CD4-positive, alpha-beta T cell treated with Interleukin-12 subunit alpha and Interleukin-12 subunit beta, for 1 hour (primary cell): Measurements from ENCODE around the gene COL4A1.

ENCODE experiments used
- DNase-seq: peaks from one replicate; pipeline ENCODE4 v3.0.0-alpha.2; 2020

The COL4A1 gene

DNA sequence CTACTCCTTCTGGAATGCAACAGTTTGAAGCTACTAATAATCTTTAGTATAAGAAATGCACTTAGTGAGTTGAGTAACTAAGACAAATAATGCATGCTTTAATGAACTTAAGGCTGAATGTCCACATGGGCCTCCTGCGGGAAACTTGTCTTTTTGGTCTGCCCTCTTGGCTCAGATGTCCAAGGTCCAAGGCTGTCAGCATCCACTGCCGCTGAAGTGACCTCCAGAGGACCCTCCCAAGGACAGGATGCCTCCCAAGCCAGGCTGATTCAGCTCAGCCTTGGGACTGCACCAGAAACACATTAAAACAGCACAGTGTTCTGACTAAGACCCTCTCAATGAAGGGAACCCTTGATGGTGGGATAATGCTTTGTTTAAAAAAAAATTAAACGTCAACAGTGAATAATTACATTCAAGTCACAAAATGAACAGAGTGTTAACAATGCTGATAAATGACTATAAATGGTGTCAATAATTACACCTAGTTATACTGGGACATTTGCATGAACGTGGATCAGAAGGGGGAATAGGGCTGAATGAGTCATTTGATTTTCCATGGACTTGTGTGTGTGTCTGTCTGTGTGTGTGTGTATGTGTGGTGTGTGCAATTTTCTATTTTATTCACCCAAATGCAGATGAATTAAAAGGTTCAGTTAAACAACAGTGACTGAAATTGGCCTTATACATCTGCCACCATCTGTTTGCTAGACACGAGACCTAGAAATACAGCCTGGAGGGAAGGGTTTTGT, 150.5 kb downstream of the COL4A1 start:
- no peak for DNase-seq

DNA sequence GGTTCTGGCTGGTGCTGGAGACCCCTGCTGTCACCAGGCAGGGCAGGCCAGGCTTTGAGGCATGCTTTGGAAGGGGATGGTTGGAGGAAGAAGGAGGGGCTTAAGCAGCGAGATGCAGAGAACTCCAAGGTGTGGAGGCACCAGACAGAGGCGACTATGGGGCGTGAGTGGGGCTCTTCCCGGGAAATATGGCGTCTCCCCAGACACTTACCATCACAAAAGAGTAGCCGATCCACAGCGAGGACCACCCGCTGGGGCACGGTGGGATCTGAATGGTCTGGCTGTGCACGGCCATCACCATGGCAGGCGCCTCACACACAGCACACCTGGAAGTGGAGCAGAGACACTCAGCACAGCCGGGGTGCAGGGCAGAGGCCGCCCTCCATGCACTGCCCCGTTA, 151.9 kb downstream of the COL4A1 start:
- DNase-seq: no peak

DNA sequence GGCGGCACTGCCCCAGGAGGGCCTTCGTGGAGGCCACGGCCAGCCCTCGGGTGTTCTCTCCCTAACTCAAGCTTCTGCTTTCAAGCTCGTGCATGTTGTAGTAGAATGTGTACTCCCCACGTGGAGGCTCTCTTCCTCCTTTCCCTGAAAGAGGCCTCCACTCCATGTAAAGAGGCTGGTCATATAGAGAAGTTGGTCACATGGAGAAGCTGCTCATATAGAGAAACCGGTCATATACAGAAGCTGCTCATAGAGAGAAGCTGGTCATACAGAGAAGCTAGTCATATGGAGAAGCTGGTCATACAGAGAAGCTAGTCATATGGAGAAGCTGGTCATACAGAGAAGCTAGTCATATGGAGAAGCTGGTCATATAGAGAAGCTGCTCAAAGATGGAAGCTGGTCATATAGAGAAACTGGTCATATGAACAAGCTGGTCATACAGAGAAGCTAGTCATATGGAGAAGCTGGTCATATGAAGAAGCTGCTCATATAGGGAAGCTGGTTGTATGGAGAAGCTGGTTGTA, 152.5 kb downstream of the COL4A1 start:
- no peak for DNase-seq

DNA sequence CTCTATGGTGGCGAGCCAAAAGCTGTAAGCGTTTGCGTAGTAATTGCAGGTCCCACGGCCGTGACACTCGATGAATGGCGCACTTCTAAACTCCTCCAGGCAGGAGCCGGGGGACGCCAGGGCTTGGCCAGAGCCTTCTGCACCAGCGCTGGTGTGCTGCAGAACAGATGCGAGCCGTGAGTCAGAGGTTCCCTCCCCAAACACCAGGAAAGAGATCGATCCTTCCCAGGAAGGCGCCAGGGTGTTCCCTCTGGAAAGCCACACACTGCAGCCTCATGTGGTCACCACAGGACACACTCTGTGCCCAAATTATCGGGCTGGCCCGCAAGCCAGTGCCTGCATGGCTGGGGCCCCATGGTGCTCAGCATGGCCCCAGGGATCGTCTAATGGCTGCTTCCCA, 154.6 kb downstream of the COL4A1 start:
- no peak for DNase-seq

DNA sequence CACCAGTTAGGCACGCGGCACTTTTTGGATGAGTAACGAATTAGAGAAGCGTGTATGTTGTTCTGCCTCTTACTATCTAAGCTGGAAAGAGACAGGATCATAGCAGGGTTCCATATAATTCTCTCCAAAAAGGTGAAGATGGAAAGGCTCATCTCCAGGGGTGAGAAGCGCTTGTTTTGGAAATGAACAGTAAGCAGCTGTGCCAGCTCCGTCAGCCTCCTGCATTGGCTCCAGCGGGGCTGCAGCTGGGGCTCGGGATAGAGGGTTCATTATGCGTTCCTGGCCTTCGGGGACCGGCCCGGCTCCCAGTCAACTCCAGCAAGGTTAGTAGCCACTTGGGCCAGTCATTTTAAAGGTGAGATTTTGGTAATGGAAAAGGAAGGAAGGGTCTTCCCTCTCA, 155.5 kb downstream of the COL4A1 start:
- DNase-seq: no peak

DNA sequence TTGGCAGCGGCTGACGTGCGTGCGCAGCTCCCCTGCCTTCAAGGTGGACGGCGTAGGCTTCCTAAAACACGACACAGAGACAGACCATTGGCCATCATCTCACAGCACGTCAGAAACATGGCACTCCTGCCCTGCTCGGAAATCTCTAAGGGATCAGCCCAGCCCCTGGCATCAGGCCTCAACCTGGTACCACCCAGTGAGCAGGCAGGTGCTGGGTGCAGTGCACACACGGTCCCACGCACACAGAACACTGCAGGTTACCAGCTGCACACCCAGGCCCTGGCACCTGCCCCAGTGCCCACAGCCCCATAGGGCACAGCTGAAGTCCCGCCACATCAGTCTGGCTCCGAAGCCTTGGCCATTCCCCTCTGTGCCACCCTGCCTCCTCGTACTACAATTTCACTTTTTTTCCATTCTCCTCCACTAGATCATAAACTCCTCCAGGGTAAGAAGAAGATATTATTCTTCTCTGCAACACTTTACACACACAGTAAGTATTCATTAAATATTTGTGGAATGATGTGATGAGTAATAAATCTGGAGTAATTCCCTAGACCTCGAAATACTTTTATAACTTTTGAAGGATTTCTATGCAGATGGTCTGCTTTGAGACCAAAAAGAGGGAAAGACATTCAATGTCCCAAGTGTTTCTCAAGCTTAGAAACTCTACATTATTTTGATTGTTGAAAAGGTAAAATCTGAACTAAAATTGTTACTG, 156.4 kb downstream of the COL4A1 start:
- no peak for DNase-seq

DNA sequence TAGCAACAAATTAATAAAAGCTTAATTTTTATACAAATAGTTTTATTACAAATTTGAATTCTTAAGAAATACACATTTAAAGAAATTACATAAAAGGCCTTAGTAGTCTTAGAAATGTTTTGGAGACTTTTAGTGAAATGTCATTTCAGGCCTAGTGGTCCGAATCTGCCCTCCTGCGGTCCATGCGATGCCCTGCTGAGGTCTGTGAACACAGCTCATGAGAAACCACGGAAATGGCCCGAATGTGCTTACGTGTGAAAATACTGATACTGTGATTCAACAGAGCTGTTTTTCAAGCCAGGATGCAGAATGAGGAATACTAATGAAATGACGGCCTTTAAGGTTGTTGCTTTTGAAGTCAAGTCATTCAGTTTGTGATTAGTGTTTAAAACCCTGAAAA, 157.9 kb downstream of the COL4A1 start:
- DNase-seq: no peak

DNA sequence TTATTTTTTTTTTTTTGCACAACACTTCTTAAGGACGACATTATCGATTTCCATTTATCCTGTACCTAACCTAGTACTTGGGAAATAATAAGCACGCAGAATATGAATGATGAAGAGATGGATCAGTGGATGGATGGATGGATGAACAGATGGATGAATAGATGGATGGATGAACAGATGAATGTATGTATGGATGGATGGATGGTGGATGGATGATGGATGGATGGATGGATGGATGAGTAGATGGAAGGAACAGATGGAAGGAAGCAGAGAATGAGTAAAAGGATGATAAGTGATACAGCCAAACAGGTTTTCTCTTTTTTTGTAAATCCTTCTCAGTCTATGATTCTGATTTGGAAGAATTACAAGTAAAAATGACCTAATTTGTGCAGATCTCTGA, 166.9 kb downstream of the COL4A1 start:
- DNase-seq: no peak

DNA sequence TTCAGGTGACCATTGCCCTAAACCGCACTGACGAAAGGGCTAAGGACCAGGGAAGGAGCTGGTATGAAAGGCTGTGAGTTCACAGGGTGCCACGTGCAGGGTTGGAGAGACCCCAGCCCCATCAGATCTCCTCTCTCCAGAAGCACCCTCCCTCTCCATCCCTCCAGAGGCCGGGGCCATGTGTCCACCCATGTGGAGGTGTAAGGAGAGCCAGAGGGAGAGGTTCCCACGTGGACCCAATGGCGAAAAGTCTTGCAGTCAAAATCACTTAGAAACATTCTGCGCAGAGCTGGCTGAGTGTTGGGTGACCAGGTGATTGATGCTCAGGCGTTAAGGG, 168.3 kb downstream of the COL4A1 start:
- no peak for DNase-seq

DNA sequence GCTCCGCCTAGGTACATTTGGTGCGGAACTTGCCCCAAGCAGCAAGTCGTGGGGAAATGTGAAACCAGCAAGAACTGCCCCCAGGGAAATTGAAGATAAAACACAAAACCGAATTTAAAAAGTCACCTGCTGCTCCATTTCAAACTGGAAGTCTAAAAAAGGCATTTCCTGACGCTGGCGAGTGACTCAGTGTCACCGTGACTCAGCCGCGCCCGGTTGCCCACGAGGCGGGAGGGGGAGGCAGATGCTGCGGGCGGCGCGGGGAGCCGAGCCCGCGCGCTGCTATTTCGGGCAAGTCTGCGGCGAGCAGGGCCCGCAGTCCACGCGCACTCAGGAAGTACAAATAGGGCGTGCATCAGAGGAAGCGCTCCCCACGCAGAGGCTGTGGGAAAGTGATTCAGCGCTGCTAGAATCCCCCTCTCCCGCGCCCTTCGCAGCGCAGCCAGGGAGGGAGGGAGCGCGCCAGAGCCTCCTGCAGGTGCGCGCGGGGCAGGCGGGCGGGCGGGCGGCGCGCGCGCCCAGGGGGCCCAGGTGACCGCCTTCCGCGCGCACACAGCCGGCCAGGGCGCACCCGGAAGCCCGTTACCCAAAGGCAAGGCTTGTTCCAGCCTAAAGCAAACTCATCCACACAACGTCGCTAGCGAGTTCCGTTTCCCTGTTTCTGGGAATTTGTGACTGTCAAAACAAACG, 168.8 kb downstream of the COL4A1 start:
- peak; percentile 34 for DNase-seq

DNA sequence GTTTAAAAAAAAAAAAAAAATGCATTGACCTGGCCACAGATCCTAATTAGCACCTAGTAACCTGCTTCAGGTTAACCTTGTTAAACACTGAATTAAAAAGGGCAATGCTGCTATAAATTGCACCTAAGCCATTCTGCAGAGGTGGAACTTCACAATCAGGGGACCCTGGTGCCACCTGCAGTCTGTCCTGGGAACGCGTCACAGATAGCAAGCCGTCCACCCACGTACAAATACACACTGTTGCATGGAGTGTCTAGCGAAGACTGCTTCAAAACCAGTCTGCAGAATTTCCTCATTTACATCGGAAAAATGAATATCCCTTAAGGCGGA, 169.3 kb downstream of the COL4A1 start:
- peak; percentile 1 for DNase-seq

DNA sequence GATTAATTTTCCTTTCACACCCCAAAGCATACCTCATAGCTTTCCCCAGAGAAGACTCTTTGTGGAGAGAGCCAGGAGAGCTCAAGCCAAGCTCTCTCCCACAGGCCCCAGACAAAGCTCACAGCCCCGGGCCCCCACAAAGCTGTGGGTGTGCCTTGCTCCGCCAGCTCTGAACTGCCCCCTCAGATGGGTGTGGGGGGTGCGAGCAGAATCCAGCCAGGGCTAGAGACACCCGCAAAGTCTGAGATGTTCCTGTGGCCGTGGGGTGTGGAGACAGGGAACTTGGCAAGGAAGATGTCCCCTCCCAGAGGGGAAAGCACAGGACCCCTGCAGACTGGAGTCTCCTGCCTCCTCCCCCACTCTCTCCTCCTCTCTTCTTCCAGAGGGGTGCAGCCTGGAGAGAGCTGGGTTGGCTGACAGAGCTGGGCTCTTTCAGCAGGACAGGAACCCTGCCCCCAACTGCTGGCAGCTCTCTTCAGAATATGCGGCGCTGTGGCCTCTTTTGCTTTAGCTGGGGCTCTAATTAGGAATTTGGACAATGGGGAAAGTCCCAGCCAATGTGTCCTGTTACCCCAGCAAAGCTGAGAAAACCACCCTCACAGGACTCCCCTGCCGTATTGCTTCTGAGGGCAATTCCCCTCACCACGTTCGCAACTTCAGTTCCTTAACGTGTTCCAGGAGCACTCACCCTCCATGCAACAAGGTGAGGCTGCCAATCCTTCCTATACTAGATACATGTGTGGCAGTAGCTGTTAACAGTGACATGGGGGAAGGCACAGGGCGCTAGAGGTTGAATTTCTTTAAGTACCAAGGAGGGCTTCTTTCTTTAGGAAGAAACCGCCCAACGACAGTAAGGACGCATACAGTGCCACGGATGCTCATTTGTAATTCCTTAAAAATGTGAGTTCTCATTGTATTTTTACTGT, 170.0 kb downstream of the COL4A1 start:
- no peak for DNase-seq

DNA sequence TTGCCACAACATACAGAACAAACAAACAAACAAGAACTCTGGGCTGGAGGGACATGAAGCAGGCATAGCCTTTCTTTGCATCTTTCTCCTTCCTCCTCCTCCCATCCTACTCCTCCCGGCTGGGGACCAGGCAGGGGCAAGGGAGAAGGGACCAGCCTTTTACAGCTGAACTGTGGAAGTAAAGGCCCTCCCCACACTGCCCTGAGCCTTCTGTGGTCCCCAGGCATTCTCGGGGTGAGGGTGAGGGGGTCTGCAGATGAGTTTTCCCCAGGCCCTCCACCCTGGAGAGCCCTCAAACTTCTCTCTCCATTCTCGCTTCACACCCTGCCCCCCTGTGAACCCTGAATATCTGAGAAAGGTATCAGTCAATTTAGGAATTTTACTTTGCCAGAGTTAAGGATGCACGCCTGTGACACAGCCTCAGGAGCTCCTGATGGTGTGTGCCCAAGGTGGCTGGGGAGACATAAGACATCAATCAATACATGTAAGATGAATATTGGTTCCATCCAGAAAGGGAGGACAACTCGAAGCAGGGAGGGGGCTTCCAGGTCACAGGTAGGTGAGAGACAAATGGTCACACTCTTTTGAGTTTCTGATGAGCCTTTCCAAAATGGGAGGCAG, 170.9 kb downstream of the COL4A1 start:
- no peak for DNase-seq

DNA sequence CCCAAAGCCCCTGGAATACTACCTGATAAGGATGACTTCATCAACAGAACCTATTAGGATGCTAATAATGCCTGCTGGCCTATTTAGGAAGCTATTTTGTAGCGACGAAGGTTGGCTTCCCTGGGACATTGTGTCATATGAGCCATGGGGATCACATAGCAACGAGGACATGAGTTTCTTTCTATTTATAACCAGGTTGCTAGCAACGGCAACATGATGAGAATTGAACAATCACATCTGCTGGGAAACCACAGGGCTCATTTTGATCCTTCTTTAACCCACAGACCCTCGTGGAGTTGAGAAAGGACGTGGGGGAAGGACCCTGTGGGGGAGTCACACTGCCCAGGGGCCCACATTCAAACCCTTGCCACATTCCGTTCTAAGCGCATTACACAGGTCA, 172.2 kb downstream of the COL4A1 start:
- DNase-seq: no peak

DNA sequence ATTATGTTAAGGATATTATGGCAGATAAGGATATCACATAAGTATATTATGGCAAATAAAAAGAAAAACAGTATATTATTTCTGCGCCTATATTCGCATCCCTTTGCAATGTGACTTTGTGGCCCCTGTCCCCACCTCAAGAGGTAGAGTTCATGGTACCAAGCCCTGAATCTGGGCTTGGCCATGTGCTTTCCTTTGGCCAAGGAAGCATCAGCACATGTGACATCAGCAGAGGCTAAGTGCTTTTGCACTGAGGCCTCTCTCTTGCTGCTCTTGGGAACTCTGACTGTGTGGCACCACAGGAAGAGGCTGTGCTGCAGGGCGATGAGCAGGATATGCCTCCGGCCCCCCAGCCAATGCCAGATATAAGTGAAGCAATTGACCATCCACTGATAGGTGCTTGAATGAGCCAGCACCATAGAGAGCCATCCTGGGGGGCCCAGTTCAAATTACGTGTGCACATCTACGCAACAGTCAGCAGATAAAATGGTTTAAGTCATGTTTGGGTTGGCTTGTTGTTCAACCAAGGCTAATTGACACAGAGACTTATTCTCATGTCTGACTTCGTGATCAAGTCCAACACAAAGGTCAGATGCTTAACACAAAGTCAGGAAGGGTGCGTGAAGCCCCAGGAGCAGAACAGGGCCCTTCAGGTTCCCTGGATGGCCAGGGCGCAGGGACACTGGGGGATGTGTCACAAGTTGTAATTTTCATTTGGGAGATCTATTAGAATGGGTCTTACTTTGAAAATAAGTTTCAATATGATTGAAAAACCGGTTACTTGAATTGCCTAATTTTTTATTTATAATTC, 173.3 kb downstream of the COL4A1 start:
- no peak for DNase-seq

DNA sequence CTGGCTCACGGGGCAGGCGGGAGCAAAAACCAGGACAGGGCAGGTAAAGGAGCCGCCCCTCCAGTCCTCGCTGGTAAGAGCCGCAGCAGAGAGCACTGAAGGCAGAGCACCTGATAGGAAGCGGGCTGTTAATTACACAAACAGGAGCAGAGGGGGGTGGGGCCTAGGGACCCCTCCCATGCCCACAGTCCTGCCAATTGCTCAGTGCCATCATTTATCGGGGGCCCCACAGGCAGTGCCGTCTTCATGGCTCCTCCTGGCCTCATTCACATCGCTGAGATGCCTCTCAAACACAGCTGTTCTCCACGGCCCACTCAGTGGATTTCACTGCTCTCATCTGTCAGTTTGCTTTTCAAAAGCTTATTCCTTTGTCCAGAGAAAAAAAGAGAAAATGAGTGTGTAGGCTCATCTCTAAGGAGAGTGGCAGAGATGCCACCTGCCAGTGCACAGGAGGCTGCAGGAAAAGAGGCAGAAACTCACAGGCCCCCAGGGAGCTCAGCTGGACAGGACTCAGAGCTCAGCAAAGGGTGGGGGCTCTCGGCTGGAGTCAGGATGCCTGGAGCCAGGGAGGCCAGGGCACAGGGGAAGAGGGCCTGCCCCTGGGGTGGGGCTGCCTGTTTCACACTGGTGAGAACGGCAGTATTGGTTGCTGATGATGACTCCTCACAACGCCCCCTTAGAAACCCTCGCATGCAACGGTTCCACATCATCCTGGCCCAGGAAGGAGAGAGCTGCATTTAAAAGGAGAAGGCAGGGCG, 174.6 kb downstream of the COL4A1 start:
- no peak for DNase-seq

DNA sequence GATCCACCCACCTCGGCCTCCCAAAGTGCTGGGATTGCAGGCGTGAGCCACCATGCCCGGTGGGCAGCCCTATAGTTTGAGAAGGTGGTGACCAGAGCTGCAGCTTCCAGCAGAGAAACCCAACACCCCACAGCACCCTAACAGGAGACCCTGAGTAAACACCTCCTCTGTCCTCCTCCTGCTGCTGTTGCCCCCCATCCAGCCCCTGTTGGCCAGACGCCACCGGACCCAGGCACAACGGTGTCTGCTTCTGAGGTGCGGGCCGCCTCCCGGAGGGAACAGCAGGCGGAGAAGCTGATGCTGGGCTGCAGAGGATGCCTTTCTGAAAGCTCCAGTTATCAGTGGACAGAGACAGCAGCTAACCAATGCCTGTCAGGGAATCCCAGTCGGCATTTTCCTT, 175.5 kb downstream of the COL4A1 start:
- DNase-seq: no peak

DNA sequence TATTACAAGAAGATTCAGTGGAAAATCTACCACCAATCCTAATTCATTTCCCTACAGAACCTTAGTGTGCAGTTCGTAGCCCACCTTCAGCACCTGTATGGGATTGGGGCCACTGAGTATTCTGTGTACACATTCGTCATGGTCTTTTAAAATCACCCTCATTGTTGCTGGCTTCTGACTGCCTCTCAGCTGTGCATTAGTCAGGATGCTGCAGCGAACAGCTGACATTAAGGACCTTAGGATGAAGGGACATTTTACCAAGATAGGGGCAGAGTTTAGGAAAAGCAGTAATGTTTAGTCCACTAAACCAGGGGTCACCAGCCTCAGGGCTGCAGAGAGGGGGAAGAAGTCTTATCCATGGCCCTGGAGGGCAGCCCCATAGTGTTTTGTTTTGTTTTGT, 176.5 kb downstream of the COL4A1 start:
- no peak for DNase-seq

DNA sequence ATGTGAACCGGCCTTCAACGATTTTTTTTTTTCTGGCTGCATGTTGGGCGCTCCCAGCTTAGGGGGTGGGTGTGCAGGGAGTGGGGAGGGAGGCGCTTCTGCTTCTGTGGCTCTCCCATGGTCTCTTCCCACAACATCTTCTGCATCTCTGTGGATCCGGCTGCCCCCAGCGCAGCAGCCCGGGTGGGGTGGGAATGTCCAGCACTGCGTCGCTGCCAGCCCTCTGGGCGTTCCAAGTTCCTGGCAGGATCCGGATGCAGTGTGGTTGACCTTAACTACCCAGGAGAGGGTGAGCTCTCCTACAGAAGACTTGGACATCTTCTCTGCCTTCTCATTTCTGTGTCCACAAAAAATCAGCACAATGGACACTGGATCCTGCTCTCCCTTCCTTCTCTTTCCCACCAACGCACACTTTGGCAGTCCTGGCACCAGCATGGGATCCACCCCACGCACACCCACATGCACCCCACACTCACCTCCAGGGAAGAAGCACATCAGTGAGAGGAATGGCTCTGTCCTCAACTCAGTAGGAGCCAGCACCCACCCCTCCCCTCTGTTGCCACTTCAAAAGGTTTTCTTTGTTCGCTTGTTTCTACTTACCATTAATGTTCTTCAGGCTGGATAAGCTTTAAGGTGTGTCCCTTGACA, 177.3 kb downstream of the COL4A1 start:
- DNase-seq: no peak

DNA sequence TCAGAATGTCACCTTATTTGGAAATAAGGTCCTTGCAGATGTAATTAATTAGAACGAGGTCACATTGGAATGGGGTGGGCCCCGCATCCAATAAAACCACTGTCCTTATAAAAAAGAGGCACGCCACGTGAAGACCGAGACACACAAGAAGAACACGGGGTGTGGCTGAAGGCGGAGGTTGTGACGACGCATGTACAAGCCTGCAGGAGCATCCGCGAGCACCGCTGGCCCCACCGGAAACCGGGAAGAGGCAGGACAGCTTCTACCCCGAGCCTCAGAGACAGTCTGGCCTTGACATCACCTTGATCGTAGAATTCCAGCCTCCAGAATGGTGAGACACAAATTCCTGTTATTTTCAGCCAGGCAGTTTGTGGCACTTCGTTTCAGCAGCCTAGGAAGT, 177.9 kb downstream of the COL4A1 start:
- no peak for DNase-seq
